Hypothalamus (tissue), 51 donors: ENCODE measurements around the gene PNLIPRP1.

ENCODE experiments used
- DNase-seq, 51 donors: peaks; one replicate each; lab custom pipeline; 2025; lab: John Stamatoyannopoulos, UW

PNLIPRP1 gene

DNA sequence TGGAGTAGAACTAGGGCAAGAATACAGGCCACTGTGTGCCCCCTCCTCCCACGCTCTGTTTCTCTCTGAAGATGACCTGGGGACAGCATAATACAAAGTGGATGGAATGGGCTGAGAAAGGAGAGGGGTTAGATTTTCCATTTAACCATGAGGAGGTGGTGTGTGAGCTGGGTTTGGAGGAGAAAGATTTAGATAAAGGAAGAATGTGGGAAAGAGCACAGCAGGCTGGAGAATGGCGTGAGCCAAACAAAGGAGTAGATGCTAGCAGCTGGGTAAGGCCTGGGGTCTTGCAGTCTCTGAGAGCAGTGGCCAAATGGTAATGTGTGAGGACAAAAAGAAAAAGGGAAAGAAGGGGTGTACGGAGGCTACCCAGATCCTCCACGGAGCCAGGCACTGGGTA is 38.6 kb downstream of the PNLIPRP1 start:
- no peak for DNase-seq

- no peak for DNase-seq
These were observed 39.3 kb downstream of the PNLIPRP1 start for GRCh38 chr10:116630020-116630419.

- DNase-seq: no peak
These were observed 41.1 kb downstream of the PNLIPRP1 start for GRCh38 chr10:116631871-116632295.

- DNase-seq: no peak
These were observed 41.9 kb downstream of the PNLIPRP1 start for GRCh38 chr10:116632596-116633215.

DNA sequence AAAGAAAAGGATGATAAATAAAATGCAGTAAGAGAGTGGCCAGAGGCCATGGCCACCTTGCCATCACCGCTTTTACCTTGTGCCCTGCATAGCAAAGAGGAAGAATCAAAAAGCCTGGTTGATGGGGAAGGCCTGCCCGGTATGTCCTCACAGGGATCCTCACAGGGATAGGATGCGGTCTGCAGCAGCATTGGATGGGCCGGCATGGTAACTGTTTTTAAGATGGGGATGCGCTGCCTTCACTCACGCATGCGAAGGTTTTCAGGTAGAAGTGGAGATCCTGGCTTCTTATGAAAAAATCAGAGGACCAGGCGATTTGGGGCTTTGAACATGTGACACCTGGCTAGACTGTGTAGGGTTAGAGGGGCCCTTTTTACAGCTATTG is 42.4 kb downstream of the PNLIPRP1 start:
- DNase-seq: no peak

- no peak for DNase-seq
These were observed 43.6 kb downstream of the PNLIPRP1 start for GRCh38 chr10:116634126-116634975.

- no peak for DNase-seq
These were observed 45.6 kb downstream of the PNLIPRP1 start for GRCh38 chr10:116636385-116636784.

DNA sequence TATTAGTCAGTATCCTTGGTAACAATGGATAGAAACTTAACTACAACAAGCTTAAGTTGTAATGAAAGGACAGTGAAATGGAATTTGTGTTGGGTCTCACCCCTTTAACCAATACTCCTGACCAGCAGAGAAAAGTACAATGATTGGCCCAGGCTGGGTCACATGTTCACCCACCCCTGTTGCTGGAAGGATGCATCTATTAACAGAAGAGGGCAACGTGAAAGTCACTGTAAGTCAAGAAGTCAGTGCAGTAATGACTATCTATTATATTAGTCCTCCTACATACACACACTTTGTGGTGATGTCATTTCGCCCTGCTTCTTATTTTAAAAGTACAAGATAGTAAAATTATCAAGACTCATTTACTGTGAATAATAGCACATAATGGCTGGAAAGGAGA is 46.2 kb downstream of the PNLIPRP1 start:
- DNase-seq: no peak

DNA sequence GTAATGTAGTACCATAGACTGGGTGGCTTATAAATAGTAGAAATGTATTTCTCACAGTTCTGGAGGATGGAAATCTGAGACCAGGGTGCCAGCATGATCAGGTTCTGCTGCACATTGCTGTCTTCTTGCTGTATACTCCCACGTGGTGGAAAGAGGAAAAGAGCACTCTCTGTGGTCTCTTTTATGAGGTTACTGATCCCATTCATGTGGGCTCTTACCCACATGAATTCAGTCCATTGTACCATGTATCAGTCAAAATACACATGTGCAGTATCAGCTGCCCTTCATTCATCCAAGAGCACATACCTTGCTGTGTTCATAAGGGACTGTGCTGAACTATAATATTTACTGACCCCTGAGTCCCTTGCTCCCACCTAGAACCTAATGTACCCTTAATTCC is 47.1 kb downstream of the PNLIPRP1 start:
- no peak for DNase-seq

DNA sequence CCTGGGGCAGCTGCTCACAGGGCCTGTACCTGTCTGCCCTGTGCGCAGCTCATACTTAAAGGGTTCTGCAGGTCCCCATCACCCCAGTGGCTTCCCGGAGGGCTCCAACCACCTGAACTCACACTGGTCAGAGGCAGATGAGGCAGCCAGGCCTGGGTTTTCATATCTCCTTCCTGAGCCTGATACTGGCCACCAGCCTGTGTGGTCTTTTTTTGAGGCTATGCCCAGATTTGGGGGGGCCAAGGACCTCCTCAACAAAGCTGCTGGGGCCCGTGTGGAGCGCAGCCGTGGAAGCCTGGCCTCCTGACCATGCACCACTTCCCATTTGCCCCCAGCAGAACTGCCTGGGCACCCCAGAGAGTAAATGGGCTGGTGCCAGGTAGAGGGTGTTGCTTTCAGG is 55.7 kb downstream of the PNLIPRP1 start:
- DNase-seq: no peak

GRCh38 chr10:116648903-116649302 is 58.1 kb downstream of the PNLIPRP1 start:
- no peak for DNase-seq

GRCh38 chr10:116653885-116654284 is 63.1 kb downstream of the PNLIPRP1 start:
- DNase-seq: no peak

GRCh38 chr10:116654816-116655215 is 64.1 kb downstream of the PNLIPRP1 start:
- no peak for DNase-seq

- no peak for DNase-seq
These were observed 64.8 kb downstream of the PNLIPRP1 start for GRCh38 chr10:116655568-116655967.

DNA sequence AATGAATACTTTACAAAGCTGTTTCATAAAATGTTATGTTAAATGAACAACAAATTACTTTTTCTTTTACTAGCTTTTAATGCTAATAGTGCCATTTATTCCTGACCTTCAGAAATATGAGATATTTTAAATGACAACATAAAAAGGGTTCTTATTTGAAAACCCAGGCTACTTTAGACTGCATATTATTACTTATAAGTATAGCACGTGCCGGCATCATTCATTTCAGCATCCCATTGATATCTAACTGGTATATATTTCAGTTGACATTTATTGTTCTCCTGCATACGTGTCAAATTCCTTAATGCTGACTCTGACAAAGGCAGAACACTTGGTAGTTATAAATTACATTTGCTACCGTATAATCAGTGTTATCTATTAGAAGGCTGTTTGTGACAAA is 65.3 kb downstream of the PNLIPRP1 start:
- no peak for DNase-seq

- DNase-seq: no peak
These were observed 67.2 kb downstream of the PNLIPRP1 start for GRCh38 chr10:116657863-116658551.
